Activated naive CD4-positive, alpha-beta T cell treated with anti-CD3 and anti-CD28 coated beads, Interleukin-2, amount 10 ng/mL, durations not matched to agents 7 days and 5 days (primary cell): Measurements from ENCODE around the gene GEMIN5.
"Not testable (repeated sequence)": the region's sequence is repeated elsewhere in the genome, so short reads cannot be mapped to it uniquely, and the experiment has no call there.

ENCODE experiments used
- CTCF ChIA-PET: fragments of 350-600 bp; sonication (Branson Sonifier 250); formaldehyde crosslinking; loops from one replicate; lab custom pipeline; 2021; ENCODE audit warnings: antibody characterized with exemption; lab: Charles Lee
- DNase-seq: peaks from one replicate; pipeline ENCODE4 v3.0.0-alpha.2; 2020
- H3K27ac Mint-ChIP-seq: one replicate; pipeline ENCODE4 v1.8.0; 2021; ENCODE audit warnings: mild to moderate bottlenecking, moderate library complexity, mixed read lengths
- H3K27me3 Mint-ChIP-seq: one replicate; pipeline ENCODE4 v1.8.0; 2021; ENCODE audit warnings: mild to moderate bottlenecking, mixed read lengths
- H3K36me3 Mint-ChIP-seq: one replicate; pipeline ENCODE4 v1.8.0; 2021; ENCODE audit warnings: mixed read lengths
- H3K4me1 Mint-ChIP-seq: one replicate; pipeline ENCODE4 v1.8.0; 2021; ENCODE audit warnings: mixed read lengths
- H3K4me3 Mint-ChIP-seq: one replicate; pipeline ENCODE4 v1.8.0; 2021; ENCODE audit warnings: mild to moderate bottlenecking, moderate library complexity, mixed read lengths
- H3K9me3 Mint-ChIP-seq: one replicate; pipeline ENCODE4 v1.8.0; 2021; ENCODE audit warnings: mixed read lengths

GEMIN5 gene, protein sequence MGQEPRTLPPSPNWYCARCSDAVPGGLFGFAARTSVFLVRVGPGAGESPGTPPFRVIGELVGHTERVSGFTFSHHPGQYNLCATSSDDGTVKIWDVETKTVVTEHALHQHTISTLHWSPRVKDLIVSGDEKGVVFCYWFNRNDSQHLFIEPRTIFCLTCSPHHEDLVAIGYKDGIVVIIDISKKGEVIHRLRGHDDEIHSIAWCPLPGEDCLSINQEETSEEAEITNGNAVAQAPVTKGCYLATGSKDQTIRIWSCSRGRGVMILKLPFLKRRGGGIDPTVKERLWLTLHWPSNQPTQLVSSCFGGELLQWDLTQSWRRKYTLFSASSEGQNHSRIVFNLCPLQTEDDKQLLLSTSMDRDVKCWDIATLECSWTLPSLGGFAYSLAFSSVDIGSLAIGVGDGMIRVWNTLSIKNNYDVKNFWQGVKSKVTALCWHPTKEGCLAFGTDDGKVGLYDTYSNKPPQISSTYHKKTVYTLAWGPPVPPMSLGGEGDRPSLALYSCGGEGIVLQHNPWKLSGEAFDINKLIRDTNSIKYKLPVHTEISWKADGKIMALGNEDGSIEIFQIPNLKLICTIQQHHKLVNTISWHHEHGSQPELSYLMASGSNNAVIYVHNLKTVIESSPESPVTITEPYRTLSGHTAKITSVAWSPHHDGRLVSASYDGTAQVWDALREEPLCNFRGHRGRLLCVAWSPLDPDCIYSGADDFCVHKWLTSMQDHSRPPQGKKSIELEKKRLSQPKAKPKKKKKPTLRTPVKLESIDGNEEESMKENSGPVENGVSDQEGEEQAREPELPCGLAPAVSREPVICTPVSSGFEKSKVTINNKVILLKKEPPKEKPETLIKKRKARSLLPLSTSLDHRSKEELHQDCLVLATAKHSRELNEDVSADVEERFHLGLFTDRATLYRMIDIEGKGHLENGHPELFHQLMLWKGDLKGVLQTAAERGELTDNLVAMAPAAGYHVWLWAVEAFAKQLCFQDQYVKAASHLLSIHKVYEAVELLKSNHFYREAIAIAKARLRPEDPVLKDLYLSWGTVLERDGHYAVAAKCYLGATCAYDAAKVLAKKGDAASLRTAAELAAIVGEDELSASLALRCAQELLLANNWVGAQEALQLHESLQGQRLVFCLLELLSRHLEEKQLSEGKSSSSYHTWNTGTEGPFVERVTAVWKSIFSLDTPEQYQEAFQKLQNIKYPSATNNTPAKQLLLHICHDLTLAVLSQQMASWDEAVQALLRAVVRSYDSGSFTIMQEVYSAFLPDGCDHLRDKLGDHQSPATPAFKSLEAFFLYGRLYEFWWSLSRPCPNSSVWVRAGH (N-terminal part only)

DNA sequence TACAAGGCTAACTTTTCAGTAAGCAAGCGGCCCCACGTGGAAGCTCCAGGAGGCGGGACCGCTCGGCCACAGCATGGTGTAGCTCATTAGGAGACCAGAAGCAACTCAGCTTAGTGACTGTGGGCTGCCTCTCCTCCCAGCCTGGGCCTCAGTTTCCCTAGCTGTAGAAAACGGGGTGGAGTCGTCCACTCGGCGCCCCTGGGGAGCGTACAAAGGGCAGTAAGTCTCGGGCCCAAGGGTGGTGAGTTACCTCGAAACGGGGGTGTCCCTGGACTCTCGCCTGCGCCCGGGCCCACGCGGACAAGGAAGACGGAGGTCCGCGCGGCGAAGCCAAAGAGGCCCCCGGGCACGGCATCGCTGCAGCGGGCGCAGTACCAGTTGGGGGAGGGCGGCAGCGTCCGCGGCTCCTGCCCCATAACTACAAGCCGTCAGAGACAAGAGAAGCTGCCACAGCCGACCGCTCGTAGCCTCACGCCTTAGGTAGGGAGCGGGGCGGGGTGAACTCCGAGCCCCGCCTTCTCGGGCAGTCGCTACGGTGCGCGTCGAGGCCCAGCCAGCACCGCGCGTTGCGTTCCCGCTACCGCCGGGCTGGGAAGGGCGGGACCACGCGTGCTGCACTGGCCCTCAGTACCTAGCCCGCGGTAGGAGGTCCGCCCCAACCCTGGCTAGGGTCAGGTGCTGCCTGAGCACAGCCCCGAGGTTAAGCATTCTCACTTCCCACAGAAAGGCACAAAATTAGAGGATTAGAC is at the start of gene GEMIN5:
TSS of gene GEMIN5 (minus strand) at position 494 of the 749 bp plus-strand sequence. CDS start at position 416, 78 bp downstream.
- peaks cover 54% of the 10 kb centered on the region for H3K4me1 Mint-ChIP-seq
- H3K27ac Mint-ChIP-seq, result peak within 1 kb of the TSS; percentile 80
- H3K4me3 Mint-ChIP-seq, result peak within 1 kb of the TSS; percentile 89
- peaks cover 10% of the 10 kb centered on the region for H3K36me3 Mint-ChIP-seq
- no peaks in the 10 kb centered on the region for H3K27me3 Mint-ChIP-seq
- peak; percentile 87 for DNase-seq
- CTCF ChIA-PET, result no interaction called here
- no peaks in the 10 kb centered on the region for H3K9me3 Mint-ChIP-seq

DNA sequence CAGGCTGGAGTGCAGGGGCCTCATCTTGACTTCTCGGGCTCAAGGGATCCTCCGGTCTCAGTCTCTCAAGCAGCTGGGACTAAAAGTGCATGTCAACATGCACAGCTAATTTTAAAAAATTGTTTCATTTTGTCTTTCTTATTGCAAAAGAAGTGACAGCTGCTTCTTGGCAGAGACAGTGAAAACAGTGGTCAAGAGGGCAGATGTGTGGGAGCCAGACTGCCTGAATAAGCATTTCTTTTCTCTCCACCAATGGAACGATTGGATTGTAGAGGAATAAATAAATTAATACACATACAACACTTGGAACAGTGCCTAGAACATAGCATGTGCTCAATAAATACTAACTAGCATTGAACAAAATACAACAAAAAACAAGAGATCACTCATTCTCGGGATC is 48.1 kb upstream of the GEMIN5 start:
- Mint-ChIP-seq H3K27me3 (peaks cover 4% of the 10 kb centered on the region), H3K27ac (no peak overlapping the region), H3K36me3 (no peaks in the 10 kb centered on the region), H3K9me3 (no peaks in the 10 kb centered on the region), H3K4me3 (no peak overlapping the region), H3K4me1 (no peaks in the 10 kb centered on the region)
- CTCF ChIA-PET, result no interaction called here
- DNase-seq, result no peak

DNA sequence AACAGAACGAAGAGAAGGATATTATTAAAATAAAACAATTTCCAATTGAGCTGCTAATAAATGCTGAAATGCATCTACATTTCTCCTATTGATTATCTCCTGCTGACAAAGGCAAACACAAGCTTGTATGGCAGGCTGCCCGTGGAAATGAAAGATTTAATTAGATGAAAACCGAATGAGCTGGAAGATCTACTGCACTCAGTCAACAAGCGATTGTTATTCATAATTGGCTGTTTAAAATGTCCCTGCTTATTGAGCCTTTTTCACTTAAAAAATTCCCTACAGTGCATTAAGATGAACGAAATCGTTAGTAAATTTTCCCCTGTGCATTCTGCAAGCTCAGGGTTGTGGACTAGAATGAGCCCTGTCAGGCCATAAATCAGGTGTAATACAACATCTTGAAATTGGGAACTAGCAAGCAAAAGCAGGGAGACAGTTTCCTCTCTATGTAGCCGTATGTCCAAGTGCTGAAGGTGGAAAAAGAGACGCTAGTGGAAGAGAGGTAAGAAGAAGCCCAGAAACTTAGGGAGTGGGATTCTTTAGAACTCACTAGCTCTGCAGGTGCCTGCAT is 47.0 kb upstream of the GEMIN5 start:
- H3K4me3 Mint-ChIP-seq, result no peak overlapping the region
- H3K27ac Mint-ChIP-seq, result no peak overlapping the region
- H3K4me1 Mint-ChIP-seq, result no peaks in the 10 kb centered on the region
- DNase-seq, result no peak
- H3K9me3 Mint-ChIP-seq, result no peaks in the 10 kb centered on the region
- H3K27me3 Mint-ChIP-seq, result peaks cover 4% of the 10 kb centered on the region
- H3K36me3 Mint-ChIP-seq, result no peaks in the 10 kb centered on the region
- CTCF ChIA-PET, result interaction anchor here (0.7 to 1.0 kb wide), 2 partner anchors 12 to 17 kb away, joined by 3 read pairs; no protein-coding TSS in a partner anchor

DNA sequence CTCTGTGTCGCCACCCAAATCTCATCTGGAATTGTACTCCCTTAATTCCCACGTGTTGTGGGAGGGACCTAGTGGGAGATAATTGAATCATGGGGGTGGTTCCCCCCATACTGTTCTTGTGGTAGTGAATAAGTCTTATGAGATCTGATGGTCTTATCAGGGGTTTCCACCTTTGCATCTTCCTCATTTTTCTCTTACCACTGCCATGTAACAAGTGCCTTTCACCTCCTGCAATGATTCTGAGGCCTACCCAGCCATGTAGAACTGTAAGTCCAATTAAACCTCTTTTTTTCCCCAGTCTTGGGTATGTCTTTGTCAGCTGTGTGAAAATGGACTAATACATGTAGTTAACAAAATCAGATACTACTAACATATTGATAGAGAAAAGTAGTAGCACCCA is 40.3 kb upstream of the GEMIN5 start:
- not testable (repeated sequence) for H3K27ac Mint-ChIP-seq, H3K36me3 Mint-ChIP-seq, H3K9me3 Mint-ChIP-seq

DNA sequence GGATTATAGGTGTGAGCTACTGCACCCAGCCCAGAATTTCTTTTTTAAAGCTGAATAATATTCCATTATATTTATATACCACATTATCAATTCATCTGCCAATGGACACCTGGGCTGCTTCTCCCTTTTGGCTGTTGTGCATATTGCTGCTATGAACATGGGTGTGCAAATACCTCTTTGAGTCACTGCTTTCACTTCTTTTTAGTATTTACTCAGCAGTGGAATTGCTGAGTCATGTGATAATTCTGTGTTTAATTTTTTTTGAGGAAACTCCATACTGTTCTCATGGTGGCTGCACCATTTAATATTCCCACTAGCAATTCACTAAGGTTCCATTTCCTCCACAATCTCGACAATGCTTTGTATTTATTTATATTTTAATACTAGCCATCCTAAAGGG is 39.4 kb upstream of the GEMIN5 start:
- Mint-ChIP-seq H3K9me3 (peaks cover 3% of the 10 kb centered on the region), H3K4me3 (no peak overlapping the region), H3K4me1 (no peaks in the 10 kb centered on the region), H3K36me3 (peaks cover 9% of the 10 kb centered on the region), H3K27me3 (no peaks in the 10 kb centered on the region), H3K27ac (no peak overlapping the region)
- CTCF ChIA-PET, result no interaction called here
- DNase-seq, result no peak

More for the DNA sequence above, 40.3 kb upstream of the GEMIN5 start:
- H3K27me3 Mint-ChIP-seq, CTCF ChIA-PET, DNase-seq, H3K4me3 Mint-ChIP-seq, H3K4me1 Mint-ChIP-seq: not testable (repeated sequence)

DNA sequence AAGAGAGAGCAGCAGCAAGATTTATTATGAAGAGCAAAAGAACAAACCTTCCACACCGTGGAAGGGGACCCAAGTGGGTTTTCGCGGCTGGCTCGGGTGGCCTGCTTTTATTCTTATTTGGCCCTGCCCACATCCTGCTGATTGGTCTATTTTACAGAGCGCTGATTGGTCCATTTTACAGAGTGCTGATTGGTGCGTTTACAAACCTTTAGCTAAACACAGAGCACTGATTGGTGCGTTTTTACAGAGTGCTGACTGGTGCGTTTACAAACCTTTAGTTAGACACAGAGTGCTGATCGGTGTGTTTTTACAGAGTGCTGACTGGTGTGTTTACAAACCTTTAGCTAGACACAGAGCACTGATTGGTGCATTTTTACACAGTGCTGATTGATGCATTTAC is 38.1 kb upstream of the GEMIN5 start:
- DNase-seq, H3K9me3 Mint-ChIP-seq, H3K4me3 Mint-ChIP-seq, H3K36me3 Mint-ChIP-seq, H3K27me3 Mint-ChIP-seq, H3K4me1 Mint-ChIP-seq, H3K27ac Mint-ChIP-seq, CTCF ChIA-PET: not testable (repeated sequence)

DNA sequence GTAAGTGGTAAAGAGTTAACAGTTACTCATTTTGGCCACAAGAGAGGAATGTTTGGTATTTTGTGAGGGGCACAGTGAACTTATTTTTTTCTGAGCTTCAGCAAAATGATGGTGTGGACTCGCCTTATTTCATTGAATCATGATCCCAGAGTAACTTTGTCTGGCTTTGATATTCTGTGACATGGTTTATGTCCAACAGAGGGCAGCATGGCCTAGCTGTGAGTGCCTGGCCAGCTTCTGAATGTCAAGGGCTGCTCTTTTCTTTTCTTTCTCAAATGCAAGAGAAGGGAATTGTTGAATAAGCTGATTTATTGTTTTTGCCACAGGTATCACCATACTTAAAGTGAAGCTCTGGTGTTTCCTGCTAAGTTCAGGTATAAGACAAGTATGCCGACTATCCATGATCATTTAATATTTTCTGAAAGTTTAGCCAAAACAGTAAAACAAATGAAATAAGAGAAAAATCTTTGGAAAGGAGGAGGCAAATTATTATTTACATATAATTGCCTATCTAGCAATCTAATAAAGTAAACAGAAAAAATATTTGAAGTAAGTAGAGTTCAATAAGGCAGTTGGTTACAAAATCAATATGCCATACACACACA is 34.6 kb upstream of the GEMIN5 start:
- peaks cover 3% of the 10 kb centered on the region for H3K9me3 Mint-ChIP-seq
- no peak for DNase-seq
- CTCF ChIA-PET, result interaction anchor here (0.6 to 0.9 kb wide), 3 partner anchors 11 to 32 kb away, joined by 3 read pairs; no protein-coding TSS in a partner anchor

DNA sequence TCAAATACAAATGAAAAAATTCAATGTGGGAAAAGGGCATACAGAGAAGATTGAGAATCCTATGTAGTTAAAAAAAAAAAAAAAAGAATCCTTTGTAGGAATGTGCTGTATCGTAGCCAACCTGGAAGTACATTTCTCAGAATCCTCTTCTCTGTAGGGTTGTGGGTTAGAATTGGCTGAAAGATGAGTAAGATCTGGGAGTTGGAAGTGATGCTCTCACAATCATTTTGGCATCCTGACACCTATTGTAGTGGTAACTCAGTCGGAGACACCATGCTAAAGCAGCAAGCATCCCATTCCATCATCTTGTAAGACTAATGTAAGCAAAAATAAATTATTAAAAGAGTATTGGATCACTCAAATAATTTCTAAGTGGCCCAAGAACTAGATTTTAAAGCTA is 33.5 kb upstream of the GEMIN5 start:
- CTCF ChIA-PET, result interaction anchor here (0.7 kb wide), 1 partner anchor 11 kb away, joined by 3 read pairs; no protein-coding TSS in a partner anchor
- Mint-ChIP-seq H3K27me3 (no peaks in the 10 kb centered on the region), H3K4me3 (no peak overlapping the region), H3K27ac (no peak overlapping the region), H3K4me1 (no peaks in the 10 kb centered on the region), H3K9me3 (peaks cover 2% of the 10 kb centered on the region), H3K36me3 (peaks cover 14% of the 10 kb centered on the region)
- no peak for DNase-seq

More for the DNA sequence above, 34.6 kb upstream of the GEMIN5 start:
- Mint-ChIP-seq H3K27me3 (no peaks in the 10 kb centered on the region), H3K27ac (no peak overlapping the region), H3K4me1 (no peaks in the 10 kb centered on the region), H3K4me3 (no peak overlapping the region), H3K36me3 (peaks cover 14% of the 10 kb centered on the region)

DNA sequence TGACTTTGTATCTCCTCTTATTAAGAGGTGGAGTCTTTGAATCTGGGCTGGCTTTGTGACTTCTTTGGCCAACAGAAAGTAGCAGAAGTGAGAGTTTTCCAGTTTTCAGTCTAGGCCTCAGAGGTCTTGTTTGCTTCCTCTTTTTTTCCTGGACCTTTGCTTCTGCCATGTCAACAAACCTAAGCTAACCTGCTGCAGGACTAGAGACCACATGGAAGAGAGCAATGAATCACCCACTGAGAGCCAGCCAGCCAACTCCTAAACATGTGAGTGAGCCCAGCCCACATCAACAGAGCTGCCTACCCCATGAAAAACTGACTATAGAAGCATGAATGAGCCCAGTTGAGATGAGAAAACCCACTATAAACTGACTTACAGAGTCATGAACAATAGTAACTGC is 32.7 kb upstream of the GEMIN5 start:
- no peak overlapping the region for H3K4me3 Mint-ChIP-seq
- no peak for DNase-seq

DNA sequence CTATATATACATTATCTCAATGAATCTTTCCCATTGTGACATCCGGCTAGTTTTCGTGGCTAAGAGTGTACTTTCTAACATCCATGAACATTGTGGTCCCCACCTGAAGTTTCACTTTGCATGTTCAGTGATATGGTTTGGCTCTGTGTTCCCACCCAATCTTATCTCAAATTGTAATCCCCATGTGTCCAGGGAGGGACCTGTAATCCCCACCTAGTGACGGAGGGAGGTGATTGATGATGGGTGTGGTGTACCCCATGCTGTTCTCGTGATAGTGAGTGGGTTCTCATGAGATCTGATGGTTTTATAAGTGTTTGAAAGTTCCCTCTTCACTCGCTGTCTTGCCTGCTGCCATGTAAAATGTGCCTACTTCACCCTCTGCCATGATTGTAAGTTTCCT is 30.9 kb upstream of the GEMIN5 start:
- Mint-ChIP-seq H3K36me3 (peaks cover 12% of the 10 kb centered on the region), H3K4me1 (peaks cover 3% of the 10 kb centered on the region), H3K9me3 (no peaks in the 10 kb centered on the region), H3K4me3 (no peak overlapping the region), H3K27ac (no peak overlapping the region), H3K27me3 (no peaks in the 10 kb centered on the region)
- no peak for DNase-seq
- CTCF ChIA-PET, result interaction anchor here (1.2 to 1.3 kb wide), 2 partner anchors 23 to 35 kb away, joined by 3 to 4 read pairs; no protein-coding TSS in a partner anchor

More for the DNA sequence above, 32.7 kb upstream of the GEMIN5 start:
- CTCF ChIA-PET, result interaction anchor here (0.7 kb wide), 2 partner anchors 11 to 437 kb away, joined by 3 read pairs; no protein-coding TSS in a partner anchor
- Mint-ChIP-seq H3K36me3 (peaks cover 13% of the 10 kb centered on the region), H3K27me3 (no peaks in the 10 kb centered on the region), H3K9me3 (no peaks in the 10 kb centered on the region), H3K4me1 (no peaks in the 10 kb centered on the region), H3K27ac (no peak overlapping the region)

DNA sequence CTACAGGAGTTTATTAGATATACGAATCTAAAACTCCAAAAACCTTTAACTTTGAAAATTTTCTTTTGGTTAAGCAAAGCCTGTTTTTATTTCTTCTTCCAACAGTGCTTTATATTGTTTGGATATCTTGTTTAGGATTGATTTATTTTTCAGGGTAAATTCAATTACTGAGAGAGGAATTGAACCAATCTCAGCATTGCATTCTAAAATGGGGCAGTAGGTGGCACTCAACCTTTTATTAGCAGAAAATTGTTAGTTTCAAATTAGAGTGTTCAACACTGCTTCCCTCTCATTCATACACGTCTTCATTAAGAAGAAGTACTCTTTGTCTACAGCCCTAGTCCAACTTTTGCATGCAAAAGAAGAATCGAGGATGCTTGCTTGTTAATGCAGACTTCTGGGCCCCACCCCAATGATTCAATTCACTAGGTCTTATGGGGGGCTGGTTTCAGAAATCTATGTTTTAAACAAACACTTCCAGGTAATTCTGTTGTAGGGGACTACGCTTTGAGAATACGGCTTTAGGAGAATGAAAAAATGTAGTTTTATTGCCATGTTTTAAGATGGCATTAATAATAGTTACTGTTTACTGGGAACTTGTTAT is 29.5 kb upstream of the GEMIN5 start:
- DNase-seq, result no peak
- CTCF ChIA-PET, result interaction anchor here (1.0 to 1.3 kb wide), 2 partner anchors 17 to 22 kb away, joined by 3 to 4 read pairs; no protein-coding TSS in a partner anchor
- H3K9me3 Mint-ChIP-seq, result no peaks in the 10 kb centered on the region
- no peak overlapping the region for H3K27ac Mint-ChIP-seq
- peaks cover 3% of the 10 kb centered on the region for H3K4me1 Mint-ChIP-seq
- H3K4me3 Mint-ChIP-seq, result no peak overlapping the region
- H3K36me3 Mint-ChIP-seq, result peaks cover 14% of the 10 kb centered on the region
- no peaks in the 10 kb centered on the region for H3K27me3 Mint-ChIP-seq

DNA sequence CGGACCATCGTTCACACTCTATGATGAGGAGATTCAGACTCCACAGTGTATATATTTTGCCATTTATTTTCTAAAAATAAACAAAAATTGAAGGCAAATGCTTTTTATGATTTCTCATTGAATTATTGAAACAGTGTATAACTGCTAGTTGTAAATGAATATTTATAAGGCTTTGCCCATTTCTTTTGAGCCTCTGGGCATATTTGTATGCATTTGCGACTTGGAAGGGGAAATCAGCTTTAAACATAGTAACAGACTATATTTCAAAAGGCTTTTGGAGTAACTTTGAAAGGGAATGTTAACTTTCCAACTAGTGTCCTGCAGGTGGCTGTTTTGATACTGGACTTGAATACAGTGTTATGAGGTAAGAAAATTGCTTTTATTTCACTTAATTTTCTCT is 28.9 kb upstream of the GEMIN5 start:
- H3K9me3 Mint-ChIP-seq, result no peaks in the 10 kb centered on the region
- no peaks in the 10 kb centered on the region for H3K27me3 Mint-ChIP-seq
- H3K36me3 Mint-ChIP-seq, result peaks cover 16% of the 10 kb centered on the region
- peaks cover 3% of the 10 kb centered on the region for H3K4me1 Mint-ChIP-seq
- no peak overlapping the region for H3K27ac Mint-ChIP-seq
- CTCF ChIA-PET, result no interaction called here
- no peak for DNase-seq
- H3K4me3 Mint-ChIP-seq, result no peak overlapping the region
